Globus pallidus (tissue), 1 donor: ENCODE results near the gene AUH.

Experiments used
- DNase-seq: peaks from one replicate; pipeline ENCODE4 v3.0.0-alpha.2; 2015; ENCODE audit warnings: low spot score

AUH gene

DNA sequence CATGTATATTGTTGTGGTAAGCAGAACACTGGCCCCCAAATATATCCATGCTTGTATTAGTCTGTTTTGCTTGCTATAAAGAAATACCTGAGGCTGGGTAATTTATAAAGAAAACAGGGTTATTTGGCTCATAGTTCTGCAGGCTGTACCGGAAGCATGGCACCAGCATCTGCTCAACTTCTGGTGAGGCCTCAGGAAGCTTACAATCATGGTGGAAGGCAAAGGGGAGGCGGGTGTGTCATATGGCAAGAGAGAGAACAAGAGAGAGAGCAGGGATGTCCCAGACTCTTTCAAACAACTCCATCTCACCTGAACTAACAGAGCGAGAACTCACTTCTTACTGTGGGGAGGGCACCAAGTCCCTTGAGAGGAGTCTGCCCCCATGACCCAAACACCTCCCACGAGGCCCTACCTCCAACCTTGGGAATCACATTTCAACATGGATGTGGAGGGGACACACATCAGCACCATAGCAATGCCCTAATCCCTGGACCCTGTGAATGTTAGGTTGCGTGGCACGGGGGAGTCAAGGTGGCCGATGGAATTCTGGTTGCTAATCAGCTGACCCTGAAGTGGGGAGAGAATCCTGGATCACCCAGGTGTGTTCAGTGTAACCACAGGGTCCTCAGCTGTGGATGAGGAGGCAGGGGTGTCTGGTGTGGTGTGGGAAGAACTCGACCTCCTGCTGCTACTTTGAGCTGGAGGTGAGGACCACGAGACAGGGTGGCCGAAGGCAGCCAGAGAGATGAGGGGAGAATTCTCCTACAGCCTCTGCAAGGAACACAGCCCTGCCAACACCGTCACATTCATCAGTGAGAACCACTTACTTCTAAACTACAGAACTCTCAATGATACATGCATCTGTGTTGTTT is 172.8 kb downstream of the AUH start:
- DNase-seq = no peak

GRCh38 chr9:91187965-91188344 is 173.8 kb downstream of the AUH start:
- no peak for DNase-seq

- no peak for DNase-seq
Measured at GRCh38 chr9:91187311-91187964, 174.3 kb downstream of the AUH start.

- DNase-seq = no peak
Measured at GRCh38 chr9:91186632-91187108, 175.0 kb downstream of the AUH start.

DNA sequence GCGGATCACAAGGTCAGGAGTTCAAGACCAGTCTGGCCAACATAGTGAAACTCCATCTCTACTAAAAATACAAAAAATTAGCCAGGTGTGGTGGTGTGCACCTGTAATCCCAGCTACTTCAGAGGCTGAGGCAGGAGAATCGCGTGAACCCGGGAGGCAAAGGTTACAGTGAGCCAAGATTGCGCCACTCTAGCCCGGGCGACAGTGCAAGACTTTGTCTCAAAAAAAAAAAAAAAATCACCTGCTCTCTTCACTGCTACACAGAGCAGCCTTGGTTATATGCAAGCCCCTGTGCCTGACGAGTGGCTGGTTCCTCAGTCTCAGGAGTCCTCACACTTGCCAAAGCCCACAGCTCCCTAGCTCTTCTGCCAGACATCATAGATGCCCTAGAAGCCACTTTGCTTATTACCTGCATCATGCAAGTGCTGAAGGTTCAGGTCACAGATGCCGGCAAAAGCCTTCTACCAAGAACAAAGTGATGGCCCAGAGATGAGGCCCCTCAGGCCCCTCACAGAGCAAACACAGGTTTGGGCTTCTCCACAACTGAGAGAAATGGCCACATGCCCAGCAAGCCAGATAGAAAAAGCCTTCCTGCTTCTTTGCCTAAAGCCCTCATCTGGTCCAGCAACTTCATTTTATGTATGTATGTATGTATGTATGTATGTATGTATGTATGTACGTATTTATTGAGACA is 176.4 kb downstream of the AUH start:
- DNase-seq = no peak

DNA sequence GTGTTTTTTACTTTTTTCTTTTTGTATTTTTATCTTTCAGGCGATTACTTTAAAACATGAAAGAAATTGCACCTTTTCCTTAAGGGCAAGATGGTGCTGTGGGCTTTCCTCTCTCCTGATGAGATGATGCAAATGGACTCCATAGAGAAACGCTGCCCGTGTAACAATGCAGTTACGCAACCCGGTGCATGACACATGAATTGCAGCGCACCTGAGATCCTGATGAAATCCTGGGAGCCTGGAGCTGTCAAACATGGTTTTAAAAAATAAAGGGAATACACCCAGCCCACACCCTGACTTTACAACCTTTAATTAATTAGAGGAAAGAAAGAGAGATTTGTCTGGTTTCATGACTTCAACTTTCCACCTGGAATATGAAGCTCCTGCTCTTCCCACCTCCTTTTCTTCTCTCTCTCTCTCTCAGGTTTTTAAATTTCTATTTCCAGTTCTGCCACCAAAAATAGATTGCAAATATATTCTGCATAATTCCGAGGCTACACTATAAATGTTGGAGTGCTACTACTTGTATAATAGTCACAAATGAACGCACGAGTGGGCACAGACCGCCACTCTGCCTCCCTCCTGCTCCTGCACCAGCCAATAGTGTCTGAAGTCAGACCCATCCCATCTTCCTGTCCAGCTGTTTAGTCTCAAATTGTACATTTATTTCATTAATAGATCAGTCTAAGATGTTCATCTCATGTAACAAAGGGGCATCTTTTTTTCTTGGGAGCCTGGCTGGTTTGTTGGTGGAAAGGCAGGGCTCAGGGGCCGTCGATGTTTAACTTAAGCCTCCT is 179.1 kb downstream of the AUH start:
- DNase-seq = no peak

DNA sequence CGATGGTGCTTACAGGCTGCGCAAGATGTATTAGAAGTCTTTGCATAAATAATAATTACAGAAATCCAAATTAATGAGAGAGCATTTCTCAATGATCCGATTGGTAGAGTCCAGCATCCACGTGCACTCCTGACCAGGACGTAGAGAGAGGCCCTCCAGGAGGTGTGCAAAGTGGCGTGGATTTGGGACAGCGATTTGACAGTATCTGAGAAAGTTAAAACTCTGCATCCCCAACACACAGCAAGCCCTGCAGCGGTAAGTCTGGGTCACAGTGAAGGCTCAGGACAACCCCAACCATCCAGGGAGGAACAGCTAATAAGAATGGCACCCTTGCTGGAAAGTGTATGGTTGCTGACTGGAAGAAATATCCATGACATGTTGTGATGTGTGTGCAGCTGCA is 180.2 kb downstream of the AUH start:
- DNase-seq = no peak

DNA sequence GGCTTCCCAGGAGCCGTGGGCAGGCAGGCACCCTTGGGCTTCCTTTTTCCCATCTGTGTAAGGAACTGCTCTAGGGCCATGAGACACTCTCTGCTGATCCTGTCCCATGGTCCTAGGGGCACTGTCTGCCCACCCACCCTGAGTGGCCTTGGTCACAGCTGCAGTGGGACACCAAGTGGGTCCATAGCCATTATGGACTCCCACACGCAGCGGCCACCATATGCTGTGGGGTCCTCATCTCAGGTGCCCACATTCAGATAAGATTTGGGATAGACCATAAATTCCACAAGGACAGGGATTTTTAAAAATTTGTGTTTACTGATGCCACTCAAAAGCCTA is 180.8 kb downstream of the AUH start:
- DNase-seq = no peak

GRCh38 chr9:91180240-91180929 is 181.3 kb downstream of the AUH start:
- DNase-seq = no peak

DNA sequence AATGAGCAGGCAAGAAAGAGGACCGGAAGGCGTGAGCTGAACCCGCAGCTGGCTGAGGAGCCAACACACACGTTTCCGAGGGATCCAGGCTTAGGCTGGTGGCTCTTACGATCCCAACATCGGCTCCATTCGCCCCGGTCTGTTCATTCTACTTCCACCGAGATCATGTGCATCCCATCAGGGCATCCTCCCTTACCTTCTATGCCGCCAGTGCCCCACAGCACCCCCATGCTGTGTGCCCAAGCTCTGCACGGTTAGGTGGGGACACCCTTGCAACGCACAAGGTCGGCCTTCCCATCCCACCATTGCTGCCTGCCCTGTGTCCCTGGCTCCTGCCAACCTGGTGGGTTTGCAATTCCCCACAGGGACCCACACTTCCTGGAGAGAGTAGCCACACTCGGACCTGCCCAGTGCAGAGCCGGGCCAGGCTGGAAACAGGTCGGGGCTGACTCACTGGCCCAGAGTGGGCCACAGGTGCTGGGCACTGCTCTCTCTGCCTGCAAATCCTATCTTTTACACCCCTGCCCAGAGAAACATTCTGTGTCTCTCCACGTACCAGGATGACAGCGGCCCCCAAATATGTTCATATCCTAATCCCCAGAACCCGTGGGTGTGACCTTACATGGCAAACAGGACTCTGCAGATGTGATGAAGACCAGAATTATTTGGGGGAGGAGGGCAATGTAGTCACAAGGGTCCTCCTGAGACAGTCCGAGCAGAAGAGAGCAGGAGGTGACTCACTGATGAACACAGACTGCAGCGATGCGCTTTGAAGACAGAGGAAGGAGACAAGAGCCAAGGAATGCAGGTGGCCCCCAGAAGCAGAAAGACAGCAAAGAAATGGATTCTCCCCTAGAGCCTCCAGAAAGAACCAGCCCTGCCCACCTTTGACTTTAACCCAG is 182.2 kb downstream of the AUH start:
- DNase-seq = no peak

- DNase-seq = no peak
Measured at GRCh38 chr9:91178281-91179236, 183.2 kb downstream of the AUH start.

GRCh38 chr9:91177661-91178280 is 183.9 kb downstream of the AUH start:
- DNase-seq = no peak

DNA sequence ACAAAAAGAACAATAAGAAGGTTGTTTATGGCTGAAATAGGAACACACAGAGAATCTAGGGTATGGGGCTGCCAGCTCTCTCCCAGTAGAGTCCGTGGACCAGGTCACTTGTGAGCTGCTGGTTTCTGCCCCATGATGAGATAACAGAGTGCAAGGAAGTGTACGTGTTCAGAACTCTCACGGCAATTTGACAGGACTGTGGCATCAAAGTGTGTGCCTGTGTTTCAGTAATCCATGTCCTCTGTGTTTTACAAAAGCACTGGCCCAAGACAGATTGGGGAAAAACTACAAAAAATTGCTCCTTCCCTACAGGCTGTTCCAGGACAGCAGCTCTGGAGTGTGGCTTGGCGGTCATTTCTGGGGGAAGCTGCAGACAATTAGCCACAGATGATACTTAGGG is 184.6 kb downstream of the AUH start:
- DNase-seq = no peak

DNA sequence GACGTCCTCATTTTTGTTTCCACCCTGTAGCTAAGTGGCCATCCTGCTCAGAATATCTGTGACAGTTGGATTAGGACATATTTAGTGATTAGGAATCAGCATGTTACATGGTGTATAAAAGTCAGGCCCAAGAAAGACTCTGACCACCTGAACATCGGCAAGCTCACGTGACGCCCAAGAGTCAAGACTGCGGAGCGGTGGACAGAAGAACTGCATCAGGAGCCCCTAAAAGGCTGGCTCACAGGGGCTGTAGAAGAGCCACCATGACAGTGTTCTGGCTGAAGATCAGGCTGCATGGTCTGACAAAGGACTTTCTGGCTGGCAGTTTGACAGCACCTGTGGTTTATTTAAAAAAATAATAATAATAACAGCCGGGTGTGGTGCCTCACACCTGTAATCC is 185.3 kb downstream of the AUH start:
- no peak for DNase-seq

DNA sequence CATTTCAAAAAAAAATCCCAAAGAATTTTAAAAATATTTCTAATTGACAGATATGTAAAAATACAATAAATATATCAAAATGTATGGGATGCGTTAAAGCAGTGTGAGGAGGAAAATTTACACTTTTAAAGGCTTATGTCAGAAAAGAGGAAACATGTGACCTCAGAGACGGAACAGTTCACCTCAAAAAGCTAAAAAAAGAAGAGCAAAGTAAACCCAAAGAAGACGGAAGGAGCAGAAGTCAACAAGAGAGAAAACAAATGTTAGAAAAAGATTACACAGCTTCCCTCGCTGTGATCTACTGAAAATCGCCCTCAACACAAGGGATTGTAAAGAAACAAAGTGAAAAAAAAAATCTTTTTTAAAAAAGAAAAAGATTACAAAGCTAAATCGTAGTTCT is 186.9 kb downstream of the AUH start:
- DNase-seq = no peak

GRCh38 chr9:91172329-91172728 is 189.4 kb downstream of the AUH start:
- DNase-seq = no peak

DNA sequence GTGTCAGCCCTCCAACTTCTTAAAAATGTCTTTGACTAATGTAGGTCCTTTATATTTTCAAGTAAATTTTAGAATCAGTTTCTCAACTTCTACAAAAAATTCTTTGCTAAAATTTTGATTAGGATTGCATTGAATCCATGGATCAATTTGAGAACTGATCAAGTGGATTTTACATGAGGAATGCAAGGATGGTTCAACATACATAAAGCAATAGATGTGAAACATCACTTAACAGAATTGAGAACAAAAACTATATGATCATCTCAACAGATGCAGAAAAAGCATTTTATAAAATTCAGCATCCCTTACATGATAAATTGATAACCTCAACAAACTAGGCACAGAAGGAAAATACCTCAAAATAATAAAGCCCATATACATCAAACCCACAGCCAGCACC is 190.8 kb downstream of the AUH start:
- no peak for DNase-seq

- no peak for DNase-seq
Measured at GRCh38 chr9:91166796-91167366, 194.8 kb downstream of the AUH start.
